ENCODE results near the gene RPRD2. TPM values are rescaled to one million over a fixed set of nuclear protein-coding genes. Genes with fewer than 3 reads are reported as not detected.
"Not testable (repeated sequence)": the region's sequence is repeated elsewhere in the genome, so short reads cannot be mapped to it uniquely, and the experiment has no call there.

RPRD2 gene
- 29.6 TPM for total RNA-seq (ENCODE audit: unreplicated experiment)
- long read RNA-seq, partial matches to known transcripts, result 0 of 2 reads
- long read RNA-seq, other reads (novel, unspliced or antisense), result 1 of 2 reads

DNA sequence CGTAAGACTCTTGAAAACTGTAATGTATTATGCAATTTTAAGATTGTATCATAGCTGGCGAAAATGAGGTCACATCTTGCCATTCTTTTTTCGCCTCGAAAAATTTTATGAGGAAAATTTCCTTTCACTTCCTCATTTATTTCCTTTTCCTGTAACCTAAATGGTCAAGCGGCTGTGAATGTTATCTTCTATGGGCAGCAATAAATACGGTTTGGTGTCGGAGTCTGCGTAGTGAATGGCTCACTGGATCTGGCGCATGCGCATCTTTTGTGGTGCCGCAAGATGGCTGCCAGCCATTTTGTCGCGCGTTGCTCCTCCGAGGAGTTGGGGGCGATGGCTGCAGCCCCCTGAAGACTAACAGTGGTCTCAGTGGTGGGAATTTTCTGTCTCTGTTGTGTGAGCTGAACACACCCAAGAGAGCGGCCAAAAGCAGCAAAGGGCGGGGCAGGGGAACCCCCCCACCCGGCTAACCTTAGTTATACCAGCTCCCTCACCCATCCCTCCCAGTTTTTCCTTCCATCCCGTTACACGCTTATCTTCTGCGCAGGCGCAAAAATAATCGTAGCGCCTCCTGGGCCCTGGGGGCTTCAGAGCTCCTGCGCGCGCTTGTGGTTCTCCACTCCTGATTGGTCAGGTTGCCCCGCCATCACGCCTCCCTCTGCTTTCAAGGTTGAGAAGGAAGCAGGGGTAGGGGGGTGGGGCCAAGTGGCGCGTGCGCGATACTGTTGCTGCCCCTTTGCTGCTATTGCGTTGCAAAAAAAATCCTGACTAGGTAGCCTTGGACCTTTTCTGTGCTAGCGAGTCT, at the start of gene RPRD2:
Gene RPRD2, plus strand, starts transcription at position 722 of the 805 bp plus-strand sequence. CDS start 568 bp downstream, outside the sequence.
- Mint-ChIP-seq H3K4me3 (ENCODE audit: unreplicated experiment) (peak within 1 kb of the TSS; percentile 98), H3K36me3 (ENCODE audit: low read depth, unreplicated experiment) (peaks cover 10% of the 10 kb centered on the region), H3K27me3 (ENCODE audit: unreplicated experiment) (peaks cover 6% of the 10 kb centered on the region), H3K27ac (ENCODE audit: unreplicated experiment) (peak within 1 kb of the TSS; percentile 98), H3K4me1 (ENCODE audit: unreplicated experiment) (peaks cover 37% of the 10 kb centered on the region), H3K9me3 (ENCODE audit: unreplicated experiment) (no peaks in the 10 kb centered on the region)
- TF ChIP-seq, protein P1, sequence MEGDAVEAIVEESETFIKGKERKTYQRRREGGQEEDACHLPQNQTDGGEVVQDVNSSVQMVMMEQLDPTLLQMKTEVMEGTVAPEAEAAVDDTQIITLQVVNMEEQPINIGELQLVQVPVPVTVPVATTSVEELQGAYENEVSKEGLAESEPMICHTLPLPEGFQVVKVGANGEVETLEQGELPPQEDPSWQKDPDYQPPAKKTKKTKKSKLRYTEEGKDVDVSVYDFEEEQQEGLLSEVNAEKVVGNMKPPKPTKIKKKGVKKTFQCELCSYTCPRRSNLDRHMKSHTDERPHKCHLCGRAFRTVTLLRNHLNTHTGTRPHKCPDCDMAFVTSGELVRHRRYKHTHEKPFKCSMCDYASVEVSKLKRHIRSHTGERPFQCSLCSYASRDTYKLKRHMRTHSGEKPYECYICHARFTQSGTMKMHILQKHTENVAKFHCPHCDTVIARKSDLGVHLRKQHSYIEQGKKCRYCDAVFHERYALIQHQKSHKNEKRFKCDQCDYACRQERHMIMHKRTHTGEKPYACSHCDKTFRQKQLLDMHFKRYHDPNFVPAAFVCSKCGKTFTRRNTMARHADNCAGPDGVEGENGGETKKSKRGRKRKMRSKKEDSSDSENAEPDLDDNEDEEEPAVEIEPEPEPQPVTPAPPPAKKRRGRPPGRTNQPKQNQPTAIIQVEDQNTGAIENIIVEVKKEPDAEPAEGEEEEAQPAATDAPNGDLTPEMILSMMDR (IDR thresholded peaks at IDR 0.05; ENCODE audit: unreplicated experiment), result no peak
- peak; percentile 94 for DNase-seq (ENCODE audit: low spot score)

DNA sequence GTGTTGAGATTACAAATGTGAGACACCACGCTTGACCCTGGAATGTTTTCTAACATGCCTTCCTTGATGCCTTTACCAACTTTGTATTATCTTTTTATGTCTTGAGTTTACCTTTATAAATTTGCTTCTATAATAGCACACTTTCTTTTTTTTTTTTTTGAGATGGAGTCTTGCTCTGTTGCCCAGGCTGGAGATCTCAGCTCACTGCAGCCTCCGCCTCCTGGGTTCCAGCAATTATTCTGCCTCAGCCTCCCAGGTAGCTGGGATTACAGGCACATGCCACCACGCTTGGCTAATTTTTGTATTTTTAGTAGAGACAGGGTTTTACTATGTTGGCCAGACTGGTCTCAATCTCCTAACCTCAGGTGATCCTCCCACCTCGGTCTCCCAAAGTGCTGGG, 49.3 kb upstream of the RPRD2 start:
- not testable (repeated sequence) for H3K27me3 Mint-ChIP-seq (ENCODE audit: unreplicated experiment); H3K4me3 Mint-ChIP-seq (ENCODE audit: unreplicated experiment); H3K4me1 Mint-ChIP-seq (ENCODE audit: unreplicated experiment); H3K36me3 Mint-ChIP-seq (ENCODE audit: low read depth, unreplicated experiment); H3K27ac Mint-ChIP-seq (ENCODE audit: unreplicated experiment); H3K9me3 Mint-ChIP-seq (ENCODE audit: unreplicated experiment); DNase-seq (ENCODE audit: low spot score)

DNA sequence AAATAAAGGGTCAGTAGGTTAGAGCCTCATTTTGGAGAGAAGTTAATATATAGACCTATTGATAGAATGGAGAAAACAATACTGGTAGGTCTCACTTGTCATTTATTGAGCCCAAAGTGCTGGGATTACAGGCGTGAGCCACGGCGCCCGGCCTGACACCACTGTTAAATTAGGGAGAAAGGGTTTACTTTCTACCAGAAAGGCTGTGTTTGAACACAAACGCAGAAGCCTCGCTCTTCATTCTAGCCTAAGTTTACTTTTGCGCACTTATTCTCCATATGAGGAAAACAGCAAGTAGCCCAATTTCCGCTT, 43.3 kb upstream of the RPRD2 start:
- no peak for DNase-seq (ENCODE audit: low spot score)
- TF ChIP-seq, protein P1 (IDR thresholded peaks at IDR 0.05; ENCODE audit: unreplicated experiment), result no peak
- peak overlapping the region; percentile 100 for H3K4me3 Mint-ChIP-seq (ENCODE audit: unreplicated experiment)
- no peaks in the 10 kb centered on the region for H3K27me3 Mint-ChIP-seq (ENCODE audit: unreplicated experiment)
- H3K27ac Mint-ChIP-seq (ENCODE audit: unreplicated experiment), result peak overlapping the region; percentile 100
- H3K4me1 Mint-ChIP-seq (ENCODE audit: unreplicated experiment), result peaks cover 15% of the 10 kb centered on the region
- peaks cover 5% of the 10 kb centered on the region for H3K36me3 Mint-ChIP-seq (ENCODE audit: low read depth, unreplicated experiment)
- no peaks in the 10 kb centered on the region for H3K9me3 Mint-ChIP-seq (ENCODE audit: unreplicated experiment)

DNA sequence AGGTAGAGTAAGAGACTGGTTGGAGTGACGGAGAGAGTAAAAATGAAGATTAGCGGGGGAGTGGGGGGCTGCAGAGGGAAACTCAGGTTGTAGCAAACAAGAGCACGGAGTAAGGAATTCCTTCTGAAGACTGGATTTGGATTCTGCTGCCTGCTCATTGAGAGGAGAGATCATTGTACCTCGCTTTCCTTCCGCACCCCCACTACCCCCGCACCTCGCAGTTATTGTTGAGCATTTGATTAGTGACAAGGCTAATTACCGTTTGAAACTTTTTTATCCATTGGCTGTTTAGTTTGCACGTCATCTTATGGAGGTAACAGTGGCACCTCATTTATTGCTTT, 42.2 kb upstream of the RPRD2 start:
- Mint-ChIP-seq H3K9me3 (ENCODE audit: unreplicated experiment) (no peaks in the 10 kb centered on the region), H3K36me3 (ENCODE audit: low read depth, unreplicated experiment) (peaks cover 11% of the 10 kb centered on the region), H3K4me1 (ENCODE audit: unreplicated experiment) (peaks cover 13% of the 10 kb centered on the region), H3K4me3 (ENCODE audit: unreplicated experiment) (peak overlapping the region; percentile 100), H3K27me3 (ENCODE audit: unreplicated experiment) (no peaks in the 10 kb centered on the region), H3K27ac (ENCODE audit: unreplicated experiment) (peak overlapping the region; percentile 100)
- no peak for DNase-seq (ENCODE audit: low spot score)
- TF ChIP-seq, protein P1 (IDR thresholded peaks at IDR 0.05; ENCODE audit: unreplicated experiment), result no peak

DNA sequence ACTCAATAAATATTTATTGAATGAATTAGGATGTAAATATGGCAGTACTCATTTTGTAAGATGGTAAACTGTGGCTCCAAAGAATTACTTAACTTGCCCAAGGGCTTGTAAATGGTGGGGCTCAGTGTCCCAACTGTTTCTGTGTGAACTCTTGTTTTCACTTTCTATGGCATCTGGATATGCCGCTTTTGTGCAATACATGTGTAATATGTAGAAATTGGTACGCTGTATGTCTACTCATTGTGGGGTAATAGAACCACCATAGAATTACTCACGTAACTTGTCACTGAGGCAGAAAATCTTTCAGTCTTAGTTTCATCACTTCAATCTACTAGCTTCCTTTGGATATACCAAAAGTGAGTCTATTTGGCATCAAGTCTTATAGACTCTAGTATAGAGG, 41.6 kb upstream of the RPRD2 start:
- peaks cover 13% of the 10 kb centered on the region for H3K4me1 Mint-ChIP-seq (ENCODE audit: unreplicated experiment)
- DNase-seq (ENCODE audit: low spot score), result no peak
- H3K9me3 Mint-ChIP-seq (ENCODE audit: unreplicated experiment), result no peaks in the 10 kb centered on the region
- peak overlapping the region; percentile 100 for H3K27ac Mint-ChIP-seq (ENCODE audit: unreplicated experiment)
- TF ChIP-seq, protein P1 (IDR thresholded peaks at IDR 0.05; ENCODE audit: unreplicated experiment), result no peak
- peak overlapping the region; percentile 100 for H3K4me3 Mint-ChIP-seq (ENCODE audit: unreplicated experiment)
- peaks cover 12% of the 10 kb centered on the region for H3K36me3 Mint-ChIP-seq (ENCODE audit: low read depth, unreplicated experiment)
- H3K27me3 Mint-ChIP-seq (ENCODE audit: unreplicated experiment), result no peaks in the 10 kb centered on the region
